ENCODE measurements around the gene DPM1.
A peak's percentile ranks its signal among the peaks of the same experiment; 100 is the strongest.
"Not testable (repeated sequence)": the region's sequence is repeated elsewhere in the genome, so short reads cannot be mapped to it uniquely, and the experiment has no call there.

The DPM1 gene

GRCh38 chr20:50978533-50978932, 20.2 kb upstream of the DPM1 start:
- not testable (repeated sequence) for DNase-seq

- DNase-seq = no peak
Measured at GRCh38 chr20:50977066-50978021, 19.0 kb upstream of the DPM1 start.

GRCh38 chr20:50975701-50976330, 17.5 kb upstream of the DPM1 start:
- no peak for DNase-seq

GRCh38 chr20:50969912-50970311, 11.6 kb upstream of the DPM1 start:
- DNase-seq = no peak

GRCh38 chr20:50969435-50969834, 11.1 kb upstream of the DPM1 start:
- DNase-seq = no peak

GRCh38 chr20:50968289-50968688, 10.0 kb upstream of the DPM1 start:
- no peak for DNase-seq

- no peak for DNase-seq
Measured at GRCh38 chr20:50967586-50967985, 9.3 kb upstream of the DPM1 start.

GRCh38 chr20:50959543-50960126, 1.3 kb upstream of the DPM1 start:
- no peak for DNase-seq

GRCh38 chr20:50958615-50959542, 547 bp upstream of the DPM1 start, which contains the start of gene MOCS3:
TSS of gene MOCS3 (plus strand) at chr20:50958818. CDS start at chr20:50958843, 25 bp downstream.
- peak; percentile 94 for DNase-seq

- no peak for DNase-seq
Measured at GRCh38 chr20:50957276-50957675, 1.1 kb downstream of the DPM1 start.

- DNase-seq = no peak
Measured at GRCh38 chr20:50953821-50954220, 4.5 kb downstream of the DPM1 start.

GRCh38 chr20:50953196-50953595, 5.1 kb downstream of the DPM1 start:
- no peak for DNase-seq

GRCh38 chr20:50948132-50948785, 10.1 kb downstream of the DPM1 start:
- no peak for DNase-seq

- no peak for DNase-seq
Measured at GRCh38 chr20:50943069-50943468, 15.3 kb downstream of the DPM1 start.

GRCh38 chr20:50933589-50933988, 24.7 kb downstream of the DPM1 start:
- no peak for DNase-seq

GRCh38 chr20:50932691-50933280, 25.5 kb downstream of the DPM1 start:
- DNase-seq = no peak

GRCh38 chr20:50932016-50932485, 26.3 kb downstream of the DPM1 start:
- no peak for DNase-seq

GRCh38 chr20:50931306-50932015, 26.9 kb downstream of the DPM1 start, which contains the start of gene ADNP:
TSS of gene ADNP (minus strand) at chr20:50931437. CDS start at chr20:50903996, 27,441 bp downstream.
- DNase-seq = peak; percentile 93

GRCh38 chr20:50930976-50931305, 27.4 kb downstream of the DPM1 start:
- no peak for DNase-seq

- peak; percentile 57 for DNase-seq
Measured at GRCh38 chr20:50930139-50930975, 28.0 kb downstream of the DPM1 start.

All from NCI-H526 treated with DMSO at 0.1 percent for 48 hours (cell line).